Suppressor macrophage treated with lipopolysaccharide for 1 hour (primary cell): ENCODE results near the gene OCEL1.
"Not testable (repeated sequence)": the region's sequence is repeated elsewhere in the genome, so short reads cannot be mapped to it uniquely, and the experiment has no call there.

Experiments used
- DNase-seq, 3 donors: peaks; one replicate each; pipeline ENCODE4 v3.0.0-alpha.2; 2020 to 2022

Gene OCEL1

DNA sequence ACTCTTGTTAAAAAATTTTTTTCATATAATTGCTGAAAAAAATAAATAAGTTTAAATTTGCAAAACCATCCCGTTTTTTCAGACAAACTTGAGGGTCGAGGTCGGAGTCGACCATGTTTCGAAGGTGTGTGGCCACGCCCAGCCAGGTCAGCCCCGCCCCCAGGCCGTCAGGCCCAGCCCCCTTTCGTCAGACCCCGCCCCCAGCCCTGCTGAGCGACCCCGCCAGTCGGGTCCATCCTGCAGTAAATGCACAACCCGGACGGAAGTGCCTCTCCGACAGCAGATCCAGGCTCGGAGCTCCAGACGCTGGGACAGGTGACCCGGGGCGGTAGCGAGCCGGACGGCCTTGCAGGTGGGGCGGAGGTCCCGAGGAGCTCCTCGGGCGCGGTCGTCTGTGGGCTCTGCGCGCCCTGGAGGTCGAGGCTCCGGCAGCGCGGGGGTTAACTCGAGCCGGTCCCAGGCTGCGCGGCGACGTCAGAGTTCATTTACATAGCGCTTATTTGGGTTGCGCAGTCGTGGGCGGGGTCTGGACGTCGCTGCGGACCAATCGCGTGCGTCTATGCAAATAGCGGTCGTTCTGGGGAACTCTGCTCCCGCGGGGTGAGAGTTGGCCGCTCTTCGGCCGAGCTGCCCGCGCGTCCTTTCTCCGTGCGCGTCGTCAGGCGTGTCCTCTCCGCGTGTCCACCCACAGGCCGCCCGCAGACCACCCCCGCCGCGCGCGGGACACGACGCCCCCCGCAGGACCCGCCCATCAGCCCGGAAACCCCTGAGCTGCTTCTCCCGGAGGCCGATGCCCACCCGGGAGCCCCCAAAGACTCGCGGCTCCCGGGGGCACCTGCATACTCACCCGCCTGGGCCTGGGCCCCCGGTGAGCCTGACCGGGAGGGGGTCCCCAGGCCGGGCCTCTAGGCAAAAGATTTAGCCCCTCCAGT is at the start of gene OCEL1:
Gene OCEL1, plus strand, starts transcription at position 225 of the 932 bp plus-strand sequence. Its CDS starts 22 bp downstream, at position 247.
- DNase-seq: peak; percentile 100

DNA sequence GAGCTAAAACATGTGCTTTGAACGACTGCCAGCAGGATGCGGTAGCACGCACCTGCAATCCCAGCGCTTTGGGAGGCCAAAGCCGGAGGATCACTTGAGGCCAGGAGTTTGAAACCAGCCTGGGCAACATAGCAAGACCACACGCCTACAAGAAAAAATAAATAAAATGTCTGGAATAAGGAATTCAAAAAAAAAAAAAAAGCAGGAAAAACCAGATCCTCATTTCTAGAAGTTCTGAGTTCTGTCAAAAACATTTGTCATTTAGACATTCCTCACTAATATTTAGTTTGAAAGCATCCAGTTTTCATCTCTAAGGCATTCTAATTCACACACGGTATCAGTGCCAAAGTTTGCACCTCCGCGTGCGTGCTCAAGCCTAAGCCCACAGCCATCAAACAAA is 47.7 kb upstream of the OCEL1 start:
- no peak for DNase-seq

- DNase-seq: no peak
Observed at GRCh38 chr19:17180997-17181702, 44.9 kb upstream of the OCEL1 start.

DNA sequence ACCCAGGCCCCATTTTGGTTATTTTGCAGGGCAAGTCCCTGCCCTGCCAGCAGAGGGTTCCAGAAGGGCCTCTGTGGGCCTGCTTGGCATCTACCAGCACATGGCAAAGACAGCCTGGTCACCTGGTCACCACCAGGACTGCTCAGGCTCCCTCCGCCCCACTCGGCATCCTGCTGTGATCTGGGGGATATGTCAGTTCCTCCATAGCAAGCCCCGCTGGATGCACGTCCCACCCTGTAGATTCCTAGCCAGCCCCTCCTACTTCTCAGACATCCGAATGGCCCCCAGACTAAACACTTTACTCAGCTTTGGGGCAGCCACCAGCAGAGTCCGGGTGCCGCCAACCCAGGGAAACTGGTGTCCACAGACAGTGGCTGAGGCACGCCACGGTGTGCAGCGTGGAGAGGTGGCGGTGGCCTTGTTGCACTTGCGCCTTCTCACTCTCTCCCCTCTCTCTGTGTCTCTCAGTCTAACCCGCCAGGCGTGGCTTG is 42.7 kb upstream of the OCEL1 start:
- peak in 1 of 3 donors; percentile 20 for DNase-seq

- peak; percentile 60 to 79 (median 68) for DNase-seq
Observed at GRCh38 chr19:17183858-17184321, 42.1 kb upstream of the OCEL1 start.

DNA sequence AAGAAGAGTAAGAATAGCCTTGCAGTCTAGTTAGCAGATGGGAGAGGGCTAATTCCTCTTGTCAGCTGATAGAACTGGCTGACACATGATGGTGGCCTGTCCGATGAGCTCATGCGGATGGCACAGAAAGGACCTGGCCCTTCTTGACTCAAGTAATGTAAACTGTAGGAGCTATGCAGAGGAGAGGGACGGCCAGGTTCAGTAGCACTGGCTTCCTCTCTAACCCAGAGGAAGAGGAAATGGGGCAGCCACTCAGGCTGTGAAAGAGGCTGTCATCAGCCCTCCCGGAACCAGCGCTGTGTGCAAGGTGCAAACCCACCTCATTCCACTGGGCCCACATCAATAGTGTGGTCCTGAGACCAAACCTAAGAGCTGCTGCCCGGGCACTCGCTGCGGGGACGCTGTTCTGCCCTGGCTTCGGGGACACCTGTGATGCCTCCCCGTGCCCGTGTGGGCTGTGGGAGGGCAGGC is 41.6 kb upstream of the OCEL1 start:
- DNase-seq: peak; percentile 67 to 79 (median 73)

DNA sequence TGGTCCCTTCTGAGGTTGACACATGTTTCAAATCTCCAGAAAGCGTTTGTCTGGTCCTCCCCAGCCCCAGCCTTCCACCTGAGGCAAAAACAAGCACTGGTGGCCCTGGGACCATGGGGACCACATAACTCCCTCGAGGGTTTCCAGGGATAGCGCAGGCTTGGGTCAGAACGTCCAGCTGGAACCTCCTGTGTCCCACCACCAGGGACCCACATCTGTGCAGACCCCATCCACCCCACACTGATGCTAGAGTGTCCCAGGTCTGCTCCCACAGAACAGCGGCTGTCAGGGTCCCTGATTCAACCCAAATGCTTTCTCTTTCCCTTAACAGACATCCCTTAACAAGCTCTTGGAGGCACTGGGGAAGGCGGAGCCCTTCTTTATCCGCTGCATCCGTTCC is 40.4 kb upstream of the OCEL1 start:
- DNase-seq: no peak

- DNase-seq: not testable (repeated sequence)
Observed at GRCh38 chr19:17191736-17192135, 34.3 kb upstream of the OCEL1 start.

DNA sequence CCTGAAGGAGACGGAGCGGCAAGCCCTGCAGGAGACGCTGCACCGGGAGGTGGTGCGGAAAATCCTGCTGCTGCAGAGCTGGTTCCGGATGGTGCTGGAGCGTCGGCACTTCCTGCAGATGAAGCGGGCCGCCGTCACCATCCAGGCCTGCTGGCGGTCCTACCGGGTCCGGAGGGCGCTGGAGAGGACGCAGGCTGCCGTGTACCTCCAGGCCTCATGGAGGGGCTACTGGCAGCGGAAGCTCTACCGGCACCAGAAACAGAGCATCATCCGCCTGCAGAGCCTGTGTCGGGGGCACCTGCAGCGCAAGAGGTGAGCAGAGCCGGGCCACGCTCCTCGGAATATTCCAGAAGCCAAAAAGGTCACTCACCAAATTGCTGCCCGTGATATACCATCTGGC is 33.3 kb upstream of the OCEL1 start:
- DNase-seq: no peak

- no peak for DNase-seq
Observed at GRCh38 chr19:17194608-17195007, 31.4 kb upstream of the OCEL1 start.

DNA sequence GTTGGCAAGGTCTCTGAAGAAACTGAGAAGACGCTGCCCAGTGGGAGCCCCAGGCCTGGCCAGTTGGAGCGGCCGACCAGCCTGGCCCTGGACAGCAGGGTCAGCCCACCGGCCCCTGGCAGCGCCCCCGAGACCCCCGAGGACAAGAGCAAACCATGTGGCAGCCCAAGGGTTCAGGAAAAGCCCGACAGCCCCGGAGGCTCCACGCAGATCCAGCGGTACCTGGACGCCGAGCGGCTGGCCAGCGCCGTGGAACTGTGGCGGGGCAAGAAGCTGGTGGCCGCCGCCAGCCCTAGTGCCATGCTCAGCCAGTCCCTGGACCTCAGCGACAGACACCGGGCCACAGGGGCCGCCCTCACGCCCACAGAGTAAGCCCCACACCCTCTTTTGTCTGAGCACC is 30.9 kb upstream of the OCEL1 start:
- no peak for DNase-seq

- DNase-seq: no peak
Observed at GRCh38 chr19:17196610-17197009, 29.4 kb upstream of the OCEL1 start.

DNA sequence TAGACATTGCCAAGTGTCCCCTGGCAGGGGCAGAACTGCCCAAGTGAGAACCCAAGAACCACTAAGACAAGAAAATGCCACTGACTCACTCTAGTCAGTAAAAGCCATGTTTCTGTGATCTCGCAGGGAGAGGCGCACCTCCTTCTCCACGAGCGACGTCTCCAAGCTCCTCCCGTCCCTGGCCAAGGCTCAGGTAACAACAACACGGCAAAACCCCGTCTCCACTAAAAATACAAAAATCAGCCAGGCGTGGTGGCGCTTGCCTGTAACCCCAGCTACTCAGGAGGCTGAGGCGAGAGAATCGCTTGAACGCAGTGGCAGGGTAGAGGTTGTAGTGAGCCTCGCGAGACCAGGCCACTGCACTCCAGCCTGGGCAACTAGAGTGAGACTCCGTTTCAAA is 28.4 kb upstream of the OCEL1 start:
- DNase-seq: no peak

GRCh38 chr19:17200408-17201079 is 25.5 kb upstream of the OCEL1 start:
- DNase-seq: no peak

- peak in 2 of 3 donors; percentile 34 to 47 for DNase-seq
Observed at GRCh38 chr19:17202249-17202648, 23.8 kb upstream of the OCEL1 start.

DNA sequence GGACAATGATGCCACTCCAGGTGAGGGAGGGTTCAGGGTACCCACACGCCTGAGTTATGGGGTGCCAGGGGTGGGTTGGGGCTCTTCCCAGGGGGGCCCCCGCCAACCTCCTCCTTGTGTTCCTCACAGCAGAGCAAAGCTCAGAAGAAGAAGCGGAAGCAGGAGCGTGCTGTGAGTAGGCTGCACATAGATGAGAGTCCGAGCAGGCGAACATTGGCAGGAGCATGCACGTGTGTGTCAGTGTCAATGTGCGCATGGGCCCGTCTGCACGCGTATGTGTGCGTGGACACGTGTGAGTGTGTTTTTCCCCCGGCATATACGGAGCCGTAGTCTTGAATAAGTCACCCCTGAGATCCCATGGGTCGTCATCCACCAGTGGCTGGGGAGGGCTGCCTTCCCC is 23.3 kb upstream of the OCEL1 start:
- no peak for DNase-seq

DNA sequence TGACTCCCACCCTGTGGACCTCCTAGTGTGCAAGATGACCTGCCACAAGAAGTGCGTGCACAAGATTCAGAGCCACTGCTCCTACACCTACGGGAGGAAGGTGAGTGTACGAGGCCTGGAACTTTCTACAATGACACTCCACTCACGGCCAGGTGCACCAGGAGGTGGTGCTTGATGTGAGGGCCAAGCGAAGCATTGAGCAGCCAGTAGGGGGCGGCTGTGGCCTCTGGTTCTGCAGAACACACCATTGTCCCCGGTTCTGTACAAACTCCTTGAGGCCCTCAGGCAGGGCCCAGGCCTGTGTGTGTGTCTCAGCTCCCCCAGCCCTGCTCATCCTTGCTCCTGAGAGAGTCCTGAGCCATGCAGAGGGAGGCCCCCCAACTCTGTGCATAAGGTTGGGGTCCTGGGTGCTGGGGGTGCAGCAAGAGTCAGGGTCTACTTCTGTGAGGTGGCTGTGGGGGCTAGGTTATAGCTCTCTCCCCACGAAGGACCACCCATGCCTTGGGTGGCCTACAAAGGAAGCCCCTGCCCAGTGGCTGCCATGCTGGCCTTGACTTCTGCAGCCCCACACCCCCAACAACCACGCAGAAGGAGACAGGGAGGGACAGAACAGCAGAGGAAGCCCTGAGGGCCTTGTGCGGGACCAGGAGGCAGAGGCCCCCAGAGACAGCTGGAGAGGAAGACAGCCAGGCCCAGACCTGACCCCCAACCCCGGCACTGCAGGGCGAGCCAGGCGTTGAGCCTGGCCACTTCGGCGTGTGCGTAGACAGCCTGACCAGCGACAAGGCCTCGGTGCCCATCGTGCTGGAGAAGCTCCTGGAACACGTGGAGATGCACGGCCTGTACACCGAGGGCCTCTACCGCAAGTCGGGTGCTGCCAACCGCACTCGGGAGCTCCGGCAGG is 20.5 kb upstream of the OCEL1 start:
- peak; percentile 25 to 65 (median 52) for DNase-seq

GRCh38 chr19:17206736-17207581 is 19.1 kb upstream of the OCEL1 start:
- no peak for DNase-seq

DNA sequence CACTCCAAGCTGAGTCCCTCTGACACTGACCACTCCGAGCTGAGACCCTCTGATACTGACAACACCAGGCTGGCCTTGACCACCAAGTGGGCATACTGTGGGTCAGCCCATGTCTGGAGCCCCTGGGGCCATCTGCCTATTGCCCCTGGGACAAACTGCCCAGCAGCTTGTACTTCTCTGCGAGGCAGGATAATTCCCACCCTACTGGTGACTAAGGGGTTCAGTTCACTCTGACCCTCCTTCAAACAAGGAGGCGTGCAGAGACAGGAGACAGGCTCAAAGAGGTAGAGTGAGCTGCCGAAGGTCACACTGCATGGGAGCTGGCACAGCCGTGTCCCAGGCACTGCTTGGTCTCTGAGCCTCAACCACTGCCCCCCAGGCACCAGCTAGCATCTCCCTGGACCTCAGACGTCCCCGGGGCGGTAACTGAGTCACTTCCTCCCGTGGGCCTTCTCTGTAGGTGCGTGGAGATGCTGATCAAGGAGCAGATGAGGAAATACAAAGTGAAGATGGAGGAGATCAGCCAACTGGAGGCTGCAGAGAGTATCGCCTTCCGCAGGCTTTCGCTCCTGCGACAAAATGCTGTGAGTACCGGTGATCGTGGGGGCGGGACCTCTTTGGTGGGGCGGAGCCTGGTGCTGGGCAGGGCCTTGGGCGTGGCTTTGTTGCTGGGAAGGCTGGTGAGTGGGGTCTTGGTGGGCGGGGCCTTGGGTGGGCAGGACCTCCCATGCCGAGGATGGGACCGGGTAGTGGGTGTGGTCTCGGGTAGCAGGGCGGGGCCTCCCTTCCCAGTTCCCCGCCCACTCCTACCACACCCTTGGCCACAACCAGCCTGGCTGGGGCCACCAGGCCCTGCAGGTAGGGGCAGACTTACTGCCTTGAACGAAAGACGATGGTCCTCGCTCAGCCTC is 16.6 kb upstream of the OCEL1 start:
- DNase-seq: peak; percentile 32 to 56 (median 44)

DNA sequence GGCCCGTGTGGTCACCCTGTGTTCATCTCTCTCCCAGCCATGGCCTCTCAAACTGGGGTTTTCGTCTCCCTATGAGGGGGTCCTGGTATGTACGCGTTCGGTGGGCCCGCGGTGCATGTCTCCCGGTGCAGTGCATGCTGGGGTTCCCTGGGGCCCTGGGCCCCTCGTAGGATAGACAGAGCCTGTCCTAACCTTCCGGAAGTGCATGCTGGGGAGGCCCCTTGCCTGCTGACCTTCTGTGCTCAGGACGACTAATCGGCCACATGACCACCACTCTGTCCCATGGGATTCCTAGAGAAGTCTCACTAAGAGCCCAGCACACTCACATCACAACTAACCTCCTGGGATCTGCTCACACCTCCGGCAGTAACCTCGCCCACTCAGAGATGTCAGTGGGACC is 15.7 kb upstream of the OCEL1 start:
- no peak for DNase-seq
